Measurements from ENCODE around the gene PNPLA7. TPM values are rescaled to one million over a fixed set of nuclear protein-coding genes. Genes with fewer than 3 reads are reported as not detected.

PNPLA7 gene
- polyA plus RNA-seq, 4 donors: 2.9 to 8.8 (median 3.3) TPM

DNA sequence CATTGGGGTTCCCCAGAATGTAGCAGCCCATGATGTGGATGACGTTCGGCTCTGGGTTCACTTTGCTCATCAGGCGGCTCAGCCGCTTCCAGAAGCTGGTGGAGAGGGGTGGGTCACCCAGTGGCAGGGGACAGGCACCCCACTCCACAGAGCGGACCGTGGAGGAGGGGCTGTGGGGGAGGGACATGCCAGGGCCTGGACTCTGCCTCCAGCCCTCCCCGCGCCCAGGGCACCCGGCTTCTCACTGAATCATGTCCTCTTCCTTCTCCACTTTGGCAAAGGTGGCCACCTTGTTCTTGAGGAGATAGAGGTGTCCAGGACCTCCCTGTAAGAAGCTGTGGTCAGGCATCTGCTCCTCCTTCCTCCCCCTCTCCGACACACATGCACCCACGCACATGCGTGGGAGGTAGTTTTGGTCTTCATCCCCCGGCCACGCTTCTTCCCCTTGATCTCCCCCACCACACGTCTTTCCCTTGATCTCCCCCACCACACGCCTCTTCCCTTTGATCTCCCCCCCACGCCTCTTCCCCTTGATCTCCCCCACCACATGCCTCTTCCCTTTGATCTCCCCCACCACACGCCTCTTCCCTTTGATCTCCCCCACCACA is 100.2 kb downstream of the PNPLA7 start:
- no peak for FAIRE-seq

DNA sequence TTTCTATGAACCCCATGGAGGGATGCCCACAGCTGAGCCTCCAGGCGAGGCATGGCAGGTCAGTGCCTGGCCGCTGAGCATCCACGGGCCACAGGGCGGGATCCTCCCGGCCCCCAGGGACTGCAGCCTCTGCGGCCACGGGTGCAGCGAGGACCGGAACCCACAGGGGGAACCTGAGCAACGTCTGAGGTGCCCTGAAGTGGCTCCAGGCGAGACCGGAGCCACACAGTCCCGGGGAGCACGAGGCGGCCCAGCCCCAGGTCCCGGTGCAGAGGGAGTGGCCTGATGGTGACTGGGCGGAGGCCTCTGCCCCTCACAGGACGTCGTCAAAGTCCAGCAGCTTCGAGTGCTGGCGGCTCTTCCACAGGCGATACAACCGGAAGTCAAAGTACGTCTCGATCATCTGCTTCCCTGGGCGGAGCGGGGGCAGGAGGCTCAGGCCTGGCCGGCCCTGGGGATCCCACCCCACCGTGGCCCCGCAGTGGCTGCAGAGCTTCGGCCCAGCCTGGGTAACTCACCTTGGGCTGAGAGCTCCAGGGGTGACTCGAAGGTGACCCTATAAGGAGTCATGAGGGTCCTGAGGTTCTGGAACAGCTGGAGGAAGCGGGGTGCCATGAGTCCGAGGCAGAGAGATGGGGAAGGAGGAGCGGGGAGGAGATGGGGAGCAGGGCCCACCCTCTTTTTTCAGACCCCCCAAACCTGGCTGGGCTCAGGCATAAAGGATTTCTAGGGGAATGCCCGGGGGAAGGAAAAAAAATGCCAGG is 100.9 kb downstream of the PNPLA7 start:
- no peak for DNase-seq
- peaks cover 0 to 44% (median 6%) of the 10 kb centered on the region in 3 donors for H3K36me3 ChIP-seq (ENCODE audit: control insufficient read depth in 3 of 3, insufficient read depth in 2 of 3, low read depth in 1 of 3, low read length in 3 of 3)
- H3K4me3 ChIP-seq (ENCODE audit: low read depth in 1 of 3, low read length in 3 of 3): no peak overlapping the region
- no peaks in the 10 kb centered on the region for H3K9me3 ChIP-seq (ENCODE audit: control insufficient read depth in 2 of 2, insufficient read depth in 1 of 2, low read depth in 1 of 2, low read length in 1 of 2)
- FAIRE-seq: no peak
- H3K27ac ChIP-seq (ENCODE audit: low read depth in 1 of 3, low read length in 2 of 3): no peak overlapping the region
- peaks cover 2 to 22% (median 2%) of the 10 kb centered on the region in 3 donors for H3K4me1 ChIP-seq (ENCODE audit: control insufficient read depth in 3 of 3, insufficient read depth in 2 of 3, low read depth in 1 of 3, low read length in 2 of 3)
- peaks cover 0 to 5% (median 0%) of the 10 kb centered on the region in 3 donors for H3K27me3 ChIP-seq (ENCODE audit: control insufficient read depth in 3 of 3, insufficient read depth in 3 of 3, low read length in 3 of 3)
- WGBS, 3 donors: 77 to 83% (median 80%) methylated on average over 35 to 36 of the region's 36 CpGs

More for the DNA sequence above, 100.2 kb downstream of the PNPLA7 start:
- peaks cover 0 to 50% (median 6%) of the 10 kb centered on the region in 3 donors for H3K36me3 ChIP-seq (ENCODE audit: control insufficient read depth in 3 of 3, insufficient read depth in 2 of 3, low read depth in 1 of 3, low read length in 3 of 3)
- peaks cover 2 to 28% (median 6%) of the 10 kb centered on the region in 3 donors for H3K4me1 ChIP-seq (ENCODE audit: control insufficient read depth in 3 of 3, insufficient read depth in 2 of 3, low read depth in 1 of 3, low read length in 2 of 3)
- WGBS, 3 donors: 75 to 81% (median 79%) methylated on average over 16 to 18 of the region's 18 CpGs
- no peaks in the 10 kb centered on the region for H3K9me3 ChIP-seq (ENCODE audit: control insufficient read depth in 2 of 2, insufficient read depth in 1 of 2, low read depth in 1 of 2, low read length in 1 of 2)
- peaks cover 0 to 5% (median 0%) of the 10 kb centered on the region in 3 donors for H3K27me3 ChIP-seq (ENCODE audit: control insufficient read depth in 3 of 3, insufficient read depth in 3 of 3, low read length in 3 of 3)
- no peak overlapping the region for H3K27ac ChIP-seq (ENCODE audit: low read depth in 1 of 3, low read length in 2 of 3)
- no peak overlapping the region for H3K4me3 ChIP-seq (ENCODE audit: low read depth in 1 of 3, low read length in 3 of 3)
- no peak for DNase-seq

DNA sequence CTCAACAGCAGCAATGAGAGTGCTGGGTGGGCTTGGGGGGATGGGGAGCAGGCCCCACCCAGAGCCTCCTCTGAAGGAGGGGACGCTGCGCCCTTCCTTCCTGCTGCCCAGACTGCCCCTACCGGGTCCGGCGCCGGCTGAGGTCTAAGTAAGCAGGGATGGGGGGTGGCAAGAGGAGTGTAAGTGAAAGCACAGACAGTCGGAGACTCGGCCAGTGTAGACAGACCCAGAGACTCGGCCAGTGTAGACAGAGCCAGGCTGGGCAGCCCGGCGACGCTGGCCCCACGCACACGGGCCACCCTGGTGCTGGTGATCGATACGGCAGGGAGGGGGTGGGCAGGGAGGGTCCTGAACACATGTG is 101.6 kb downstream of the PNPLA7 start:
- 92 to 93% (median 93%) methylated on average over 7 to 16 of the region's 16 CpGs for WGBS, 3 donors
- DNase-seq (no peak), FAIRE-seq (no peak)

DNA sequence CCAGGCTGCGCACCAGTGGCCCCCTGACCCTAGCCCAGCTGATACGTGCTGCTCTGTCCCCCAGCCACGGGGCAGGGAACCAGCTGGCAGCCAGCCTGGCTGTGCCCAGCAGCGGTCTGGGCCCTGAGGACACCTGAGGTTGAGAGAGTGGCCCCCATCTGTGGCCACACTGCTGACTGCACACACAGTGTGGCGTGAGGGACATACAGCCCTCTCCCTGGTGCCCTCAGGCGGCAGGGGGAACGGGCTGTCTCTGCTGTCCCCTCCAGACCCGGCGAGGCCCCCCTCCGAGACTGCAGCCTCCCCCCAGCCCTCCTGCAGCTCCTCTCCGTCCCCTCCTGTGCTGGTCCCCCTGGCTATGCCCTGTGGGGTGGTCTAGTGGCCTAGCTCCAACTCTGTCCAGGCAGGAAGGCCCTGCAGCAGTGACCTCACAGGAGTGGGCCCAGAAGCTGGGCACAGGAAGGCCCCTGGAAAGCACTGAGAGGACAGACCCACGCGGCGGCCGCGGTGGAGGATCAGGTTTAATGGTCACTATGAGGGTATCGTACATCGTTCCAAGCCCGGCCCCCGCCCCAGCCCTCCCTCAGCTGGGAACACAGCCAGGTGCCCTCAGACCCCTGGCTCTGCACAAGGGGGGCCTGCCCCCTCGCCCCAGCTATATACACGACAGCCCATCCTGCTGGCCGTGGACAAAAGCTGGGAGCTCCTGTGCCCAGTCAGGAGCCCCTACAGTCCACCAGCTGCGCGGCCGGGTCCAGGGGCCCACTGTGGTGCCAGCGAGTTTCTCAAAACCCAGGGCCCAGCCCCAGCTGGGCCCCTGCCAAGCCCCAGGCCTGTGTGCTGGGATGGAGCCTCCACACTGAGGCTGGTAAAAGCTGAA is 102.2 kb downstream of the PNPLA7 start:
- no peak overlapping the region for H3K4me3 ChIP-seq (ENCODE audit: low read depth in 1 of 3, low read length in 3 of 3)
- DNase-seq (no peak), FAIRE-seq (no peak)
- peaks cover 0 to 5% (median 0%) of the 10 kb centered on the region in 3 donors for H3K27me3 ChIP-seq (ENCODE audit: control insufficient read depth in 3 of 3, insufficient read depth in 3 of 3, low read length in 3 of 3)
- WGBS, 3 donors: 85 to 88% (median 86%) methylated on average over 26 to 27 of the region's 27 CpGs
- peaks cover 0 to 41% (median 6%) of the 10 kb centered on the region in 3 donors for H3K36me3 ChIP-seq (ENCODE audit: control insufficient read depth in 3 of 3, insufficient read depth in 2 of 3, low read depth in 1 of 3, low read length in 3 of 3)
- no peaks in the 10 kb centered on the region for H3K9me3 ChIP-seq (ENCODE audit: control insufficient read depth in 2 of 2, insufficient read depth in 1 of 2, low read depth in 1 of 2, low read length in 1 of 2)
- no peak overlapping the region for H3K27ac ChIP-seq (ENCODE audit: low read depth in 1 of 3, low read length in 2 of 3)
- H3K4me1 ChIP-seq (ENCODE audit: control insufficient read depth in 3 of 3, insufficient read depth in 2 of 3, low read depth in 1 of 3, low read length in 2 of 3): peaks cover 0 to 13% (median 0%) of the 10 kb centered on the region in 3 donors

More for the DNA sequence above, 101.6 kb downstream of the PNPLA7 start:
- Histone ChIP-seq H3K27ac (ENCODE audit: low read depth in 1 of 3, low read length in 2 of 3) (no peak overlapping the region), H3K4me3 (ENCODE audit: low read depth in 1 of 3, low read length in 3 of 3) (no peak overlapping the region), H3K36me3 (ENCODE audit: control insufficient read depth in 3 of 3, insufficient read depth in 2 of 3, low read depth in 1 of 3, low read length in 3 of 3) (peaks cover 0 to 44% (median 6%) of the 10 kb centered on the region in 3 donors), H3K27me3 (ENCODE audit: control insufficient read depth in 3 of 3, insufficient read depth in 3 of 3, low read length in 3 of 3) (peaks cover 0 to 5% (median 0%) of the 10 kb centered on the region in 3 donors), H3K4me1 (ENCODE audit: control insufficient read depth in 3 of 3, insufficient read depth in 2 of 3, low read depth in 1 of 3, low read length in 2 of 3) (peaks cover 2 to 19% (median 2%) of the 10 kb centered on the region in 3 donors), H3K9me3 (ENCODE audit: control insufficient read depth in 2 of 2, insufficient read depth in 1 of 2, low read depth in 1 of 2, low read length in 1 of 2) (no peaks in the 10 kb centered on the region)

DNA sequence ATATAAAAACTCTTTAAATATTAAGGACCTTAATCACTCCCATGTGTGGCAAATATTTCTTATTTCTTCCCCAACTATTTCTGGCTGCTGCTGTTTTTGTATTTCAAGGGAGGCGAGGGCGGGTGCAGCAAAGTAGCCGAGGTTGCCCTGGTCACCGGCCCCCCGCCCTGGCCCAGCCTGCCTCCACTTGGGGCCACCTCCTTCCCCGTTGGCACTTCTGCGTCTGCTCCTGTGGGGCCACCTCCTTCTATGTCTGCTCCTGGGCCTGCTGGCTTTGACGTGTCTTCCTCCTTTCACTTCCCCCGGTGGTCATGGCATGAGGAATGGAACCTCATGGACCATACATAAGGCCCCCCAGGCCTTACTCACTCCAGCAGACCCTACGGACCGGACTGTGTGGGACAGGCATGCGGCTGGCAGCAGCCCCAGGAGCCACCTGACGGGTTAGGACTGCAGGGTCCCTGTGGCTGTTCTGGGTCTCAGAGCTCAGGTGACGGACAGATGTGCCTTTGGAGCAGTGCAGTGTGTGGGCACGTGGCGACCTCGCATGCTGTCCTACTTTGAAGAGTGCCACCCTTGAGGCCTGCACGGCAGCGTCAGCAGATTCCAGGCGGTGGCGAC is 103.2 kb downstream of the PNPLA7 start:
- no peak for FAIRE-seq
- Histone ChIP-seq H3K27ac (ENCODE audit: low read depth in 1 of 3, low read length in 2 of 3) (no peak overlapping the region), H3K4me3 (ENCODE audit: low read depth in 1 of 3, low read length in 3 of 3) (no peak overlapping the region), H3K27me3 (ENCODE audit: control insufficient read depth in 3 of 3, insufficient read depth in 3 of 3, low read length in 3 of 3) (peaks cover 0 to 5% (median 0%) of the 10 kb centered on the region in 3 donors), H3K4me1 (ENCODE audit: control insufficient read depth in 3 of 3, insufficient read depth in 2 of 3, low read depth in 1 of 3, low read length in 2 of 3) (peaks cover 0 to 17% (median 0%) of the 10 kb centered on the region in 3 donors), H3K9me3 (ENCODE audit: control insufficient read depth in 2 of 2, insufficient read depth in 1 of 2, low read depth in 1 of 2, low read length in 1 of 2) (no peaks in the 10 kb centered on the region), H3K36me3 (ENCODE audit: control insufficient read depth in 3 of 3, insufficient read depth in 2 of 3, low read depth in 1 of 3, low read length in 3 of 3) (peaks cover 0 to 31% (median 6%) of the 10 kb centered on the region in 3 donors)
- WGBS, 3 donors: 74 to 77% (median 76%) methylated on average over 21 of the region's 21 CpGs
- DNase-seq: no peak

DNA sequence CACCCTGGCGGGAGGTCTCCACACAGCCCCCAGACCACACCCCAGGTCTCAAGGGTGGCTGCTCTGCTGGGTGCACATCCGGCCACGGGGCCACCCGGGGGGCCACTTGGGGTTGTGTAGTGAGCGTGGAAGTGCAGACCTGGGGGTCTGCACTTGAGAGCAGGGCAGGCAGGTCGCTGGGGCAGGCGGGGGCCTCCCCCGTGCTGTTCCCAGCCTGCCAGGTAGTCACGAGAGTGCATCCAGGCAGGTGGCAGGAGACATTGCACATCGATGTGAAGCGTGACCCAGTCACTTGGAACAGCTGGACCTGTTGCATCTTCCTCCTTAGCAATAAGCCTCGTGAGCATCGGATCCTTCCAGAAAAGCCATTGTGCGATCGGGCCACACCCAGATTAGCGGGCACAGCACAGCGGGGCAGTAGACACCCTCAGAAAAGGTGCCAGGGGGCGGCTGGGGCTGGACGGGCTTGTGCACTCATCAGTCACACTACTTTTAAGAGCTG is 104.2 kb downstream of the PNPLA7 start:
- Histone ChIP-seq H3K27ac (ENCODE audit: low read depth in 1 of 3, low read length in 2 of 3) (no peak overlapping the region), H3K4me1 (ENCODE audit: control insufficient read depth in 3 of 3, insufficient read depth in 2 of 3, low read depth in 1 of 3, low read length in 2 of 3) (peaks cover 0 to 18% (median 0%) of the 10 kb centered on the region in 3 donors), H3K9me3 (ENCODE audit: control insufficient read depth in 2 of 2, insufficient read depth in 1 of 2, low read depth in 1 of 2, low read length in 1 of 2) (no peaks in the 10 kb centered on the region), H3K4me3 (ENCODE audit: low read depth in 1 of 3, low read length in 3 of 3) (peak overlapping the region in 1 of 3 donors; percentile 3), H3K27me3 (ENCODE audit: control insufficient read depth in 3 of 3, insufficient read depth in 3 of 3, low read length in 3 of 3) (peaks cover 0 to 5% (median 0%) of the 10 kb centered on the region in 3 donors), H3K36me3 (ENCODE audit: control insufficient read depth in 3 of 3, insufficient read depth in 2 of 3, low read depth in 1 of 3, low read length in 3 of 3) (peaks cover 0 to 26% (median 6%) of the 10 kb centered on the region in 3 donors)
- WGBS, 3 donors: 10 to 49% (median 29%) methylated on average over 19 of the region's 19 CpGs
- peak in 1 of 2 donors; percentile 46 for DNase-seq
- FAIRE-seq: no peak

DNA sequence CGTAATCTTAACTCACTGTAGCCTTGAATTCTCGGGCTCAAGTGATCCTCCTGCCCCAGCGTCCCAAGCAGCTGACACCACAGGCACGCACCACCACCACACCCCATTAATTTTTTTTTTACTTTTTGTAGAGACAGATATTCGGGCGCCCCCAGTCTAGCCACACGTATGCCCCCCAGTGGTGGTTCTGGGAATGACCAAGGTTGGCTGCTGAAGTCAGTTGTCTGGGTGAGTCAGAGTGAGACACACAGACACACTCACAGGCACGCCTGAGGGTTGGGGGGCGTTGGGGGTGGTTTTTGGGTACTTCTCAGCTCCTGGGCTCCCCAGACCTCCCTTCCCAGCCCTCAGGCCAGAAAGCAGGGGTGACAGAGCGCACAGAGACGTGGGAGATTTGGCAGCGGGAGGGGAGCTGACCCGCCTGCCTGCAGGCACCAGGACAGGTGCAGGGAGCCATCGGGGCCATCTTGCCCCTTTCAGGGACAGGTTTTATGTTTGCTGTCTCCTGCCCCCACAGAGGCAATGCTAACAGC is 104.9 kb downstream of the PNPLA7 start:
- H3K27ac ChIP-seq (ENCODE audit: low read depth in 1 of 3, low read length in 2 of 3): no peak overlapping the region
- H3K4me3 ChIP-seq (ENCODE audit: low read depth in 1 of 3, low read length in 3 of 3): peak overlapping the region in 1 of 3 donors; percentile 3
- H3K27me3 ChIP-seq (ENCODE audit: control insufficient read depth in 3 of 3, insufficient read depth in 3 of 3, low read length in 3 of 3): peaks cover 0 to 5% (median 0%) of the 10 kb centered on the region in 3 donors
- no peaks in the 10 kb centered on the region for H3K9me3 ChIP-seq (ENCODE audit: control insufficient read depth in 2 of 2, insufficient read depth in 1 of 2, low read depth in 1 of 2, low read length in 1 of 2)
- 2 to 15% (median 7%) methylated on average over 14 of the region's 14 CpGs for WGBS, 3 donors
- peak; percentile 89 to 93 for DNase-seq
- peaks cover 0 to 26% (median 6%) of the 10 kb centered on the region in 3 donors for H3K36me3 ChIP-seq (ENCODE audit: control insufficient read depth in 3 of 3, insufficient read depth in 2 of 3, low read depth in 1 of 3, low read length in 3 of 3)
- peaks cover 0 to 18% (median 0%) of the 10 kb centered on the region in 3 donors for H3K4me1 ChIP-seq (ENCODE audit: control insufficient read depth in 3 of 3, insufficient read depth in 2 of 3, low read depth in 1 of 3, low read length in 2 of 3)
- no peak for FAIRE-seq
